Activated CD8-positive, alpha-beta T cell treated with anti-CD3 and anti-CD28 coated beads for 36 hours (primary cell): ENCODE measurements around the gene SORL1. TPM values are rescaled to one million over a fixed set of nuclear protein-coding genes. Genes with fewer than 3 reads are reported as not detected.

Experiments used
- ATAC-seq: fragments of 200-7000 bp; cut with Tn5 transposase; one replicate; pipeline ENCODE4 v1.10.0; 2021; ENCODE audit warnings: mild to moderate bottlenecking, moderate library complexity
- CTCF ChIA-PET: fragments of 350-600 bp; sonication (Branson Sonifier 250); formaldehyde crosslinking; loops from one replicate; lab custom pipeline; 2021; ENCODE audit warnings: antibody characterized with exemption; lab: Charles Lee
- POLR2A ChIA-PET: fragments of 350-600 bp; sonication (Branson Sonifier 250); formaldehyde crosslinking; loops from one replicate; lab custom pipeline; 2021; ENCODE audit warnings: antibody characterized with exemption; lab: Charles Lee
- DNase-seq: peaks from one replicate; pipeline ENCODE4 v3.0.0-alpha.2; 2020
- H3K27ac Mint-ChIP-seq: one replicate; pipeline ENCODE4 v1.8.0; 2021; ENCODE audit warnings: mild to moderate bottlenecking, mixed read lengths
- H3K27me3 Mint-ChIP-seq: one replicate; pipeline ENCODE4 v1.8.0; 2021; ENCODE audit warnings: mixed read lengths
- H3K36me3 Mint-ChIP-seq: one replicate; pipeline ENCODE4 v1.8.0; 2021; ENCODE audit warnings: low read depth, mixed read lengths
- H3K4me1 Mint-ChIP-seq: one replicate; pipeline ENCODE4 v1.8.0; 2021; ENCODE audit warnings: low read depth, mixed read lengths
- H3K4me3 Mint-ChIP-seq: one replicate; pipeline ENCODE4 v1.8.0; 2021; ENCODE audit warnings: mild to moderate bottlenecking, moderate library complexity, mixed read lengths
- H3K9me3 Mint-ChIP-seq: one replicate; pipeline ENCODE4 v1.8.0; 2021; ENCODE audit warnings: mixed read lengths
- intact Hi-C: fragments of 100-400 bp; cut with micrococcal nuclease; formaldehyde crosslinking; loops from one replicate; pipeline ENCODE4 v1.10.0; 2022
- total RNA-seq, 2 experiments: library from RNA; stranded (reverse); gene quantifications; one replicate each; pipeline ENCODE4 v1.2.3, GENCODE V29; 2021
- TF ChIP-seq, protein P1 (sequence below): fragments of 200-600 bp; IDR thresholded peaks from one replicate; pipeline ENCODE4 v1.8.0; 2022; ENCODE audit warnings: antibody characterized with exemption, mild to moderate bottlenecking

The SORL1 gene
- total RNA-seq, 2 experiments from 2014 or later, result 61.1 to 64.6 TPM

DNA sequence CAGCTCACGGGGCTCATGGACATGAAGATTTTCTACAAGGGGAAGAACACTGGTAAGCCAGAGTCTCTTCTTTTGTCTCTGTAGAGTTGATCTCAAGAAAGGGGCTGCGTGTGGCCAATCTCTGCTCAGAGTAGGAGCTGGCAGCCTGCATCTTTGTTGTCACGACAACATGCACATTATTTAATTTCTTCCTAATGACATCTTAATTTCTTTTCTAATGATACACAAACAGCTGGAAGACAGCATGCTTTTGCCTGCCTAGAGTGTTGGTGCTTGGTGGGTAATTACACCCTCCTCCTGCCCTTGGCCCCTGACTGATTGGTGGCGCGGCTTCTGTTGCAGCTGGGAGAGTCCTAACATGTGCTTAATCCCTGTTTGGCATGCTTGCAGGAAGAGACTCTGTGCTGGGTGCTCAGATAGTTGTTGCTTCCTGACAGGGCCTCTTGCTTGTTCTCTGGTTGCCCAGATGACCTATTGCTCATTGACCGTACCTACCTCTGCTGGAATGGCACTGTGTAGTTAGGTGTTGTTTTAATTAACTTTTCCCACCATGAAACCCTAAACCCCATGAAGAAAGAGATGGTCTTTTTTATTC lies 107.6 kb downstream of the SORL1 start:
- Mint-ChIP-seq H3K27ac (no peak overlapping the region), H3K36me3 (peaks cover 46% of the 10 kb centered on the region), H3K9me3 (no peaks in the 10 kb centered on the region), H3K27me3 (no peaks in the 10 kb centered on the region), H3K4me1 (peaks cover 61% of the 10 kb centered on the region), H3K4me3 (no peak overlapping the region)
- CTCF ChIA-PET, result interaction anchor here (1.0 kb wide), 1 partner anchor 114 kb away, joined by 3 read pairs; no protein-coding TSS in a partner anchor
- TF ChIP-seq, protein P1, sequence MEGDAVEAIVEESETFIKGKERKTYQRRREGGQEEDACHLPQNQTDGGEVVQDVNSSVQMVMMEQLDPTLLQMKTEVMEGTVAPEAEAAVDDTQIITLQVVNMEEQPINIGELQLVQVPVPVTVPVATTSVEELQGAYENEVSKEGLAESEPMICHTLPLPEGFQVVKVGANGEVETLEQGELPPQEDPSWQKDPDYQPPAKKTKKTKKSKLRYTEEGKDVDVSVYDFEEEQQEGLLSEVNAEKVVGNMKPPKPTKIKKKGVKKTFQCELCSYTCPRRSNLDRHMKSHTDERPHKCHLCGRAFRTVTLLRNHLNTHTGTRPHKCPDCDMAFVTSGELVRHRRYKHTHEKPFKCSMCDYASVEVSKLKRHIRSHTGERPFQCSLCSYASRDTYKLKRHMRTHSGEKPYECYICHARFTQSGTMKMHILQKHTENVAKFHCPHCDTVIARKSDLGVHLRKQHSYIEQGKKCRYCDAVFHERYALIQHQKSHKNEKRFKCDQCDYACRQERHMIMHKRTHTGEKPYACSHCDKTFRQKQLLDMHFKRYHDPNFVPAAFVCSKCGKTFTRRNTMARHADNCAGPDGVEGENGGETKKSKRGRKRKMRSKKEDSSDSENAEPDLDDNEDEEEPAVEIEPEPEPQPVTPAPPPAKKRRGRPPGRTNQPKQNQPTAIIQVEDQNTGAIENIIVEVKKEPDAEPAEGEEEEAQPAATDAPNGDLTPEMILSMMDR, result no peak
- DNase-seq (no peak), ATAC-seq (no peak)
- POLR2A ChIA-PET, result no interaction called here
- intact Hi-C loops, result loop anchor here (10.0 kb wide), 1 partner anchor 95 kb away; no protein-coding TSS in a partner anchor

DNA sequence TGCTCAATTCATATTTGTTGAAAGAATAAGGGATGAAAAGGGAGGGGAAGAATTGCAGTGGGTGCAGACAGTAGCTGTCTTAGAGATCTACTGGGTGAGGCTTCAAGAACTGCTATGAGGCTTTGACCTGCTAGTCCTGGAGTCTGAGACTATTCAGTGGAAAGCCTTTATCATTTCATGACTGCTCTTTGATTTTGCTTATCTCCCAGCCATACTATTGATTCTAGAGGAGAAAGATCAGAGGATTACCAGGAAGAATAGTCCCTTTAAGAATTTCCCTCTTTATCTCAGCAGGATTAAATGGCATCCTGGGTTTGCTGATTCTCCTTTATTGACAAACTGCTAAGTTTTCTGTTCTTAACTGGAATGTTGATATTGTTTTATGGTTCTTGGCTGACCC lies 108.1 kb downstream of the SORL1 start:
- DNase-seq (no peak), ATAC-seq (no peak)
- CTCF ChIA-PET, result interaction anchor here (1.0 kb wide), 1 partner anchor 115 kb away, joined by 3 read pairs; no protein-coding TSS in a partner anchor
- H3K27me3 Mint-ChIP-seq, result no peaks in the 10 kb centered on the region
- intact Hi-C loops, result loop anchor here (10.0 kb wide), 1 partner anchor 95 kb away; no protein-coding TSS in a partner anchor
- POLR2A ChIA-PET, result interaction anchor here (1.1 kb wide), 1 partner anchor 20 kb away, joined by 4 read pairs; no protein-coding TSS in a partner anchor
- TF ChIP-seq, protein P1, result no peak
- H3K36me3 Mint-ChIP-seq, result peaks cover 47% of the 10 kb centered on the region
- H3K4me1 Mint-ChIP-seq, result peaks cover 61% of the 10 kb centered on the region
- H3K27ac Mint-ChIP-seq, result no peak overlapping the region
- H3K4me3 Mint-ChIP-seq, result no peak overlapping the region
- H3K9me3 Mint-ChIP-seq, result no peaks in the 10 kb centered on the region

DNA sequence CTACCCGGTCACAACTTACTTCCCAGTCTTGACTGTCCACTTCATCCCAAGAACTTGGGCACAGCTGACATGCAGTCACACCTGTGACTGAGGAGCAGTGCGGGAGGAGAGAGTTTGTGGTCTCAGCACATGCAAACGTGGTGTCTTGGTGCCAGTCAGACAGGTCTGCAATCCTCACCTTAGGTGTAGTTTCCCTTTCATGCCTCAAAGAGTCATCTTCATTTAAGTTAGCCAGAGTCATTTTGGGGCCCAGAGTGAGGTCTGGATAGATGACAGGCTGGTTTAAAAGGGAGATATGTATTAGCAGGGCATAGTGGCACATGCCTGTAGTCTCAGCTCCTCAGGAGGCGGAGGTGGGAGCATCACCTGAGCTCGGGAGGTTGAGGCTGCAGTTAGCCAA lies 109.1 kb downstream of the SORL1 start:
- Mint-ChIP-seq H3K4me3 (no peak overlapping the region), H3K9me3 (no peaks in the 10 kb centered on the region), H3K4me1 (peaks cover 59% of the 10 kb centered on the region), H3K27me3 (no peaks in the 10 kb centered on the region), H3K27ac (peak overlapping the region; percentile 31), H3K36me3 (peaks cover 45% of the 10 kb centered on the region)
- TF ChIP-seq, protein P1, result no peak
- peak; percentile 35 for ATAC-seq
- ChIA-PET POLR2A (interaction anchor here (0.8 to 1.1 kb wide), 2 partner anchors 21 to 104 kb away, joined by 3 to 4 read pairs; no protein-coding TSS in a partner anchor), CTCF (no interaction called here)
- DNase-seq, result peak; percentile 18
- intact Hi-C loops, result loop anchor here (10.0 kb wide), 1 partner anchor 96 kb away; no protein-coding TSS in a partner anchor

DNA sequence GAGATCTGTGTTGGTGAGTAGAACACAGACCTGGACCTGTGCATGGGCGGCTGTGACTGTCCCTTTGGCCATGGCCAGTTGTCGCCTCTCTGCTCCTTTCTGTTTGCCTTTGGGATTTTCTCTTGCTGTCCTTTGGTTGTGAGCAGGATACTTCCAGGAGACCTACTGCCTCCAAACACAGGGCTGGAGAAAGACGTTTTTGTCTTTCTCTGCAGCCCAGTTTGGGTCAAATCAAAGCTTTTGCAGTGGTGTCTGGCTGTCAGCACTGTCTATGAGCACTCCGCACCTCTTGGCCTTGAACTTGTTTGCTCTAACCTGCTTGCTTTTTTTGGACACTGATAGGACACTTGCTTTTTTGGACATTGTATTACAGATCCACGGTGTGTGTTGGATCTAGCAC lies 109.6 kb downstream of the SORL1 start:
- ChIA-PET POLR2A (no interaction called here), CTCF (interaction anchor here (0.9 kb wide), 1 partner anchor 15 kb away, joined by 3 read pairs; no protein-coding TSS in a partner anchor)
- peaks cover 44% of the 10 kb centered on the region for H3K36me3 Mint-ChIP-seq
- H3K4me3 Mint-ChIP-seq, result no peak overlapping the region
- no peaks in the 10 kb centered on the region for H3K27me3 Mint-ChIP-seq
- no peaks in the 10 kb centered on the region for H3K9me3 Mint-ChIP-seq
- no peak for DNase-seq
- no peak for ATAC-seq
- intact Hi-C loops, result loop anchor here (10.0 kb wide), 1 partner anchor 97 kb away; no protein-coding TSS in a partner anchor
- peaks cover 54% of the 10 kb centered on the region for H3K4me1 Mint-ChIP-seq
- no peak overlapping the region for H3K27ac Mint-ChIP-seq
- TF ChIP-seq, protein P1, result no peak

DNA sequence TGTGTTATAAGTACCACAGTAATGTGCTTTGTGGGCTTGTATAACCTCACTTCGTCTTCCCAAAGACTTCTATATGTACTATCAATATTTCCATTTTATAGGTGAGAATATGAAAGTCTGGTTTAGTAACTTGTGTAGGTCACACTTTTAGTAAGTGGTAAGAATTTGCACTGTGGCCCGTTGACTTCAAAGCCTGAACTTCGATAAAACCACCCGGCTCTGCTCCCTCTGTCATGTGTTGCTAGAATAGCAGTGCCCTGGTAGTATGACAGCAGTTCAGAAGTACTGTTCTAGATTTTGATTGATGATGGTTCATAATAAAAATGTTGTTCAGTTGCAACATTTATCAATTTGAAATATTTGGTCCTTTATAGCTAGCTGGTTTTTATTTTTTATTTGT lies 110.9 kb downstream of the SORL1 start:
- DNase-seq, result peak; percentile 70
- peaks cover 52% of the 10 kb centered on the region for H3K4me1 Mint-ChIP-seq
- no peaks in the 10 kb centered on the region for H3K27me3 Mint-ChIP-seq
- no peaks in the 10 kb centered on the region for H3K9me3 Mint-ChIP-seq
- CTCF ChIA-PET, result no interaction called here
- ATAC-seq, result peak; percentile 92
- peaks cover 46% of the 10 kb centered on the region for H3K36me3 Mint-ChIP-seq
- H3K4me3 Mint-ChIP-seq, result no peak overlapping the region
- POLR2A ChIA-PET, result interaction anchor here (1.1 kb wide), 1 partner anchor 70 kb away, joined by 3 read pairs; no protein-coding TSS in a partner anchor
- TF ChIP-seq, protein P1, result no peak
- peak overlapping the region; percentile 27 for H3K27ac Mint-ChIP-seq
- intact Hi-C loops, result loop anchor here (10.0 kb wide), 1 partner anchor 98 kb away; no protein-coding TSS in a partner anchor
